HG03558 (cell line): Measurements from ENCODE around the gene PTK6.
"Not testable (repeated sequence)": the region's sequence is repeated elsewhere in the genome, so short reads cannot be mapped to it uniquely, and the experiment has no call there.

Source experiments
- ATAC-seq: cut with Tn5 transposase; IDR thresholded peaks from one replicate; pipeline ENCODE4 v1.9.1; 2021; ENCODE audit warnings: moderate number of reproducible peaks; ENCODE audit not compliant: unreplicated experiment; ENCODE audit errors: extremely low read depth

The PTK6 gene

GRCh38 chr20:63559485-63560332 is 22.5 kb upstream of the PTK6 start:
- not testable (repeated sequence) for ATAC-seq

- no peak for ATAC-seq
Observed at GRCh38 chr20:63558804-63559484, 21.8 kb upstream of the PTK6 start.

- no peak for ATAC-seq
Observed at GRCh38 chr20:63557481-63557891, 20.3 kb upstream of the PTK6 start.

- ATAC-seq = no peak
Observed at GRCh38 chr20:63556873-63557478, 19.8 kb upstream of the PTK6 start.

- no peak for ATAC-seq
Observed at GRCh38 chr20:63555661-63556381, 18.6 kb upstream of the PTK6 start.

- ATAC-seq = no peak
Observed at GRCh38 chr20:63554361-63555278, 17.4 kb upstream of the PTK6 start.

- no peak for ATAC-seq
Observed at GRCh38 chr20:63553933-63554290, 16.7 kb upstream of the PTK6 start, which contains the start of gene FNDC11. Gene FNDC11, plus strand, starts transcription at chr20:63554159. Its CDS starts 1,505 bp downstream, at chr20:63555664.

- ATAC-seq = no peak
Observed at GRCh38 chr20:63553251-63553932, 16.2 kb upstream of the PTK6 start.

- ATAC-seq = no peak
Observed at GRCh38 chr20:63552481-63553249, 15.5 kb upstream of the PTK6 start.

GRCh38 chr20:63551068-63551467 is 13.9 kb upstream of the PTK6 start:
- no peak for ATAC-seq

- ATAC-seq = no peak
Observed at GRCh38 chr20:63549679-63550282, 12.6 kb upstream of the PTK6 start.

GRCh38 chr20:63549019-63549418 is 11.8 kb upstream of the PTK6 start:
- no peak for ATAC-seq

- ATAC-seq = no peak
Observed at GRCh38 chr20:63548542-63548941, 11.4 kb upstream of the PTK6 start.

- no peak for ATAC-seq
Observed at GRCh38 chr20:63547725-63548480, 10.7 kb upstream of the PTK6 start, which contains the start of gene SRMS. Gene SRMS, minus strand, starts transcription at chr20:63547749. Its CDS starts 286 bp downstream, at chr20:63547463.

GRCh38 chr20:63546956-63547724 is 10.0 kb upstream of the PTK6 start:
- ATAC-seq = no peak

- ATAC-seq = no peak
Observed at GRCh38 chr20:63546256-63546955, 9.2 kb upstream of the PTK6 start.
